ENCODE data around the gene CCR3.

- no peak for TF ChIP-seq CTCF (IDR thresholded peaks at IDR 0.05)
- no peak for TF ChIP-seq POLR2A (IDR thresholded peaks at IDR 0.05)
These were observed 52.0 kb downstream of the CCR3 start for GRCh38 chr3:46293991-46294833.

Data from esophagus squamous epithelium (tissue), 4 donors.